GM12878 (cell line): ENCODE data around the gene SELENOM.

Source experiments
- CEBPB ChIP-seq, 2 experiments: fragments of 150-350 bp in 1 of 2; IDR thresholded peaks; 2 replicates each; pipeline ENCODE4 v1.6.1; 2012 to 2014; ENCODE audit warnings: low read depth in 2 of 2, low read length in 2 of 2, borderline replicate concordance in 1 of 2, inconsistent platforms in 1 of 2
- EP300 ChIP-seq, 2 experiments: fragments of 150-350 bp in 1 of 2; IDR thresholded peaks; 2 replicates each; pipeline ENCODE4 v1.6.1; 2011 to 2012; ENCODE audit warnings: low read depth in 2 of 2, low read length in 2 of 2, borderline replicate concordance in 1 of 2, improper control_type of control experiment in 1 of 2, inconsistent platforms in 1 of 2; ENCODE audit not compliant: control insufficient read depth in 1 of 2
- EZH2 ChIP-seq: IDR thresholded peaks from 2 replicates; pipeline ENCODE4 v1.6.1; 2012; ENCODE audit warnings: low read depth, mild to moderate bottlenecking, control low read depth, inconsistent platforms, low read length, borderline replicate concordance; ENCODE audit not compliant: control insufficient read depth
- FOS ChIP-seq: IDR thresholded peaks from 3 replicates; pipeline ENCODE4 v1.6.1; 2011; ENCODE audit warnings: borderline replicate concordance; ENCODE audit not compliant: insufficient read length; ENCODE audit errors: extremely low read depth
- MXI1 ChIP-seq: fragments of 150-350 bp; IDR thresholded peaks from 2 replicates; pipeline ENCODE4 v1.6.1; 2011; ENCODE audit warnings: low read depth, mild to moderate bottlenecking, inconsistent platforms, low read length, improper control_type of control experiment
- POLR2AphosphoS5 ChIP-seq: IDR thresholded peaks from 2 replicates; pipeline ENCODE4 v1.6.1; 2011; ENCODE audit warnings: mild to moderate bottlenecking, low read length, inconsistent platforms
- TAF1 ChIP-seq: IDR thresholded peaks from 2 replicates; pipeline ENCODE4 v1.6.1; 2011; ENCODE audit warnings: mild to moderate bottlenecking, low read depth, low read length, borderline replicate concordance
- ZSCAN29 ChIP-seq: fragments of 450-650 bp; IDR thresholded peaks from 2 replicates; pipeline ENCODE4 v1.6.1; 2017; ENCODE audit warnings: mild to moderate bottlenecking, moderate library complexity
- TF ChIP-seq, protein P1 (sequence below), 3 experiments: IDR thresholded peaks in 2 of 3; conservative IDR thresholded peaks in 1 of 3; 2 replicates each; pipeline ENCODE4 v1.5.1; 2011; ENCODE audit warnings: low read depth in 3 of 3, low read length in 3 of 3, mild to moderate bottlenecking in 3 of 3, control low read depth in 2 of 3, moderate library complexity in 2 of 3, inconsistent platforms in 1 of 3, mixed read lengths in 1 of 3; ENCODE audit not compliant: control insufficient read depth in 2 of 3, insufficient read depth in 1 of 3; ENCODE audit errors: extremely low read depth in 1 of 3
- TF ChIP-seq, protein P2 (sequence below): fragments of 450-650 bp; formaldehyde crosslinking; IDR thresholded peaks from 2 replicates; pipeline ENCODE4 v1.5.0; 2022; ENCODE audit warnings: mild to moderate bottlenecking, missing genetic modification characterization

DNA sequence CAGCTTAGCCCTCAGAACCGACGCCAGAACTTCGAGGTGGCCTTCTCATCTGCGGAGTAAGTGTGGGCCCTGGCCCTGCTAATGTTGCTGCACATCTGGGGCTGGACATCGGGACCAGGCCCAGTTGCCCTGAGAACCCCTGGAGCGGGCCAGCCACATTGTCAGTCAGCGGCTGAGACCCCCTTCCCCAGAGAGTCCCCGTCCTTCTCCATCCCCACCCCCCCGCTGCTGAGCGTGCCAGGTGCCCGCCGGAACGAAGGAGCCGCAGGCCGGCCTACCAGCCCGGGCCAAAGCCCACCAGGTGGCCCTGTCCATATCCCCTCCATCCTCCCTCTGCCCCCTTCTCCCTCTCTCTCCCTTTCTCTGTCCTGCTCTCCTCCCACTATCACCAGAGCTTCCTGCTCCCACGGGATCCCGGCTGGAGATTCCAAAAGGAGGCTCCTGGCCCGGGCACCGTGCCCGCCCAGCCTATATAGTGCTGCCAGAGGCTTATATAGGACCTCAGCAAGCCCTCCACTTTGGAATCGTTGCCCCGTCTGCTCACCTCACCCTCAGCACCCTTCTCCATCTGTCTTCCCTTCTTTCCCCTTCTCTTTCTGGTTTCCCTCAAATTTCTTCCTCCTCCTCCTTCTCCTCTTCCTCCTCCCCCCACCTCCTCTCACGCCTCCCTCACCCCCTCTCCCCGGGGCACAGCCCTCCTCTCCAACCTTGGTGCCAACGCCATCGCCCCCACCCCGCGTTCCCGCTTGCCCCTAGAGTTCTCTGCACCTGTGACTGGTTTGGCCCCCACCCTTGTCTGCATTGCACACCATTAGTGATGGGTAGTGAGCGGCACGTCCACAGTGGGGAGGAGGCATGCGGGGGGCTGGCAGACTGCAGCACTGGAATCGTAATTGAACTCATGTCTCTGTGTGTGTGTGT is 7.3 kb downstream of the SELENOM start:
- TF ChIP-seq CEBPB (IDR thresholded peaks at IDR 0.05; ENCODE audit: borderline replicate concordance in 1 of 2, low read depth in 2 of 2, low read length in 2 of 2) (no peak), EP300 (IDR thresholded peaks at IDR 0.05; ENCODE audit: borderline replicate concordance in 1 of 2, control insufficient read depth in 1 of 2, low read depth in 2 of 2, low read length in 2 of 2) (no peak), FOS (no peak), MXI1 (no peak), ZSCAN29 (no peak), EZH2 (no peak), POLR2AphosphoS5 (no peak), TAF1 (no peak)
- TF ChIP-seq, protein P1, sequence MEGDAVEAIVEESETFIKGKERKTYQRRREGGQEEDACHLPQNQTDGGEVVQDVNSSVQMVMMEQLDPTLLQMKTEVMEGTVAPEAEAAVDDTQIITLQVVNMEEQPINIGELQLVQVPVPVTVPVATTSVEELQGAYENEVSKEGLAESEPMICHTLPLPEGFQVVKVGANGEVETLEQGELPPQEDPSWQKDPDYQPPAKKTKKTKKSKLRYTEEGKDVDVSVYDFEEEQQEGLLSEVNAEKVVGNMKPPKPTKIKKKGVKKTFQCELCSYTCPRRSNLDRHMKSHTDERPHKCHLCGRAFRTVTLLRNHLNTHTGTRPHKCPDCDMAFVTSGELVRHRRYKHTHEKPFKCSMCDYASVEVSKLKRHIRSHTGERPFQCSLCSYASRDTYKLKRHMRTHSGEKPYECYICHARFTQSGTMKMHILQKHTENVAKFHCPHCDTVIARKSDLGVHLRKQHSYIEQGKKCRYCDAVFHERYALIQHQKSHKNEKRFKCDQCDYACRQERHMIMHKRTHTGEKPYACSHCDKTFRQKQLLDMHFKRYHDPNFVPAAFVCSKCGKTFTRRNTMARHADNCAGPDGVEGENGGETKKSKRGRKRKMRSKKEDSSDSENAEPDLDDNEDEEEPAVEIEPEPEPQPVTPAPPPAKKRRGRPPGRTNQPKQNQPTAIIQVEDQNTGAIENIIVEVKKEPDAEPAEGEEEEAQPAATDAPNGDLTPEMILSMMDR (IDR thresholded peaks at IDR 0.05 in 2 of 3, conservative IDR thresholded peaks at IDR 0.05 in 1 of 3; ENCODE audit: control insufficient read depth in 2 of 3, extremely low read depth in 1 of 3, insufficient read depth in 1 of 3, low read depth in 3 of 3, low read length in 3 of 3) = no peak
- TF ChIP-seq, protein P2, sequence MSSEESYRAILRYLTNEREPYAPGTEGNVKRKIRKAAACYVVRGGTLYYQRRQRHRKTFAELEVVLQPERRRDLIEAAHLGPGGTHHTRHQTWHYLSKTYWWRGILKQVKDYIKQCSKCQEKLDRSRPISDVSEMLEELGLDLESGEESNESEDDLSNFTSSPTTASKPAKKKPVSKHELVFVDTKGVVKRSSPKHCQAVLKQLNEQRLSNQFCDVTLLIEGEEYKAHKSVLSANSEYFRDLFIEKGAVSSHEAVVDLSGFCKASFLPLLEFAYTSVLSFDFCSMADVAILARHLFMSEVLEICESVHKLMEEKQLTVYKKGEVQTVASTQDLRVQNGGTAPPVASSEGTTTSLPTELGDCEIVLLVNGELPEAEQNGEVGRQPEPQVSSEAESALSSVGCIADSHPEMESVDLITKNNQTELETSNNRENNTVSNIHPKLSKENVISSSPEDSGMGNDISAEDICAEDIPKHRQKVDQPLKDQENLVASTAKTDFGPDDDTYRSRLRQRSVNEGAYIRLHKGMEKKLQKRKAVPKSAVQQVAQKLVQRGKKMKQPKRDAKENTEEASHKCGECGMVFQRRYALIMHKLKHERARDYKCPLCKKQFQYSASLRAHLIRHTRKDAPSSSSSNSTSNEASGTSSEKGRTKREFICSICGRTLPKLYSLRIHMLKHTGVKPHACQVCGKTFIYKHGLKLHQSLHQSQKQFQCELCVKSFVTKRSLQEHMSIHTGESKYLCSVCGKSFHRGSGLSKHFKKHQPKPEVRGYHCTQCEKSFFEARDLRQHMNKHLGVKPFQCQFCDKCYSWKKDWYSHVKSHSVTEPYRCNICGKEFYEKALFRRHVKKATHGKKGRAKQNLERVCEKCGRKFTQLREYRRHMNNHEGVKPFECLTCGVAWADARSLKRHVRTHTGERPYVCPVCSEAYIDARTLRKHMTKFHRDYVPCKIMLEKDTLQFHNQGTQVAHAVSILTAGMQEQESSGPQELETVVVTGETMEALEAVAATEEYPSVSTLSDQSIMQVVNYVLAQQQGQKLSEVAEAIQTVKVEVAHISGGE (CRISPR knock-in tag) = no peak
